ENCODE data around the gene PLXDC2.
"Not testable (repeated sequence)": the region's sequence is repeated elsewhere in the genome, so short reads cannot be mapped to it uniquely, and the experiment has no call there.

The PLXDC2 gene

GRCh38 chr10:19977097-19977521 lies 160.9 kb downstream of the PLXDC2 start:
- DNase-seq (ENCODE audit: low read depth, low spot score): no peak

GRCh38 chr10:19979628-19980027 lies 163.4 kb downstream of the PLXDC2 start:
- no peak for DNase-seq (ENCODE audit: low read depth, low spot score)

GRCh38 chr10:19983880-19984565 lies 167.8 kb downstream of the PLXDC2 start:
- no peak for DNase-seq (ENCODE audit: low read depth, low spot score)

- no peak for DNase-seq (ENCODE audit: low read depth, low spot score)
Observed at GRCh38 chr10:19985745-19986144, 169.5 kb downstream of the PLXDC2 start.

- DNase-seq (ENCODE audit: low read depth, low spot score): no peak
Observed at GRCh38 chr10:19986591-19986990, 170.4 kb downstream of the PLXDC2 start.

GRCh38 chr10:19987931-19988330 lies 171.7 kb downstream of the PLXDC2 start:
- no peak for DNase-seq (ENCODE audit: low read depth, low spot score)

GRCh38 chr10:19993714-19994315 lies 177.6 kb downstream of the PLXDC2 start:
- DNase-seq (ENCODE audit: low read depth, low spot score): no peak

- no peak for DNase-seq (ENCODE audit: low read depth, low spot score)
Observed at GRCh38 chr10:19998482-19998881, 182.2 kb downstream of the PLXDC2 start.

- DNase-seq (ENCODE audit: low read depth, low spot score): no peak
Observed at GRCh38 chr10:19999431-19999830, 183.2 kb downstream of the PLXDC2 start.

GRCh38 chr10:20002026-20002425 lies 185.8 kb downstream of the PLXDC2 start:
- DNase-seq (ENCODE audit: low read depth, low spot score): not testable (repeated sequence)

GRCh38 chr10:20002657-20003056 lies 186.4 kb downstream of the PLXDC2 start:
- DNase-seq (ENCODE audit: low read depth, low spot score): no peak

- no peak for DNase-seq (ENCODE audit: low read depth, low spot score)
Observed at GRCh38 chr10:20004087-20004523, 187.9 kb downstream of the PLXDC2 start.

GRCh38 chr10:20005638-20006037 lies 189.4 kb downstream of the PLXDC2 start:
- DNase-seq (ENCODE audit: low read depth, low spot score): no peak

GRCh38 chr10:20006169-20006870 lies 190.1 kb downstream of the PLXDC2 start:
- DNase-seq (ENCODE audit: low read depth, low spot score): no peak

GRCh38 chr10:20007426-20007825 lies 191.2 kb downstream of the PLXDC2 start:
- DNase-seq (ENCODE audit: low read depth, low spot score): no peak

- DNase-seq (ENCODE audit: low read depth, low spot score): no peak
Observed at GRCh38 chr10:20013991-20014750, 197.9 kb downstream of the PLXDC2 start.

- no peak for DNase-seq (ENCODE audit: low read depth, low spot score)
Observed at GRCh38 chr10:20017961-20018360, 201.7 kb downstream of the PLXDC2 start.

GRCh38 chr10:20020677-20021076 lies 204.4 kb downstream of the PLXDC2 start:
- no peak for DNase-seq (ENCODE audit: low read depth, low spot score)

- DNase-seq (ENCODE audit: low read depth, low spot score): no peak
Observed at GRCh38 chr10:20029523-20029922, 213.3 kb downstream of the PLXDC2 start.

GRCh38 chr10:20033476-20033875 lies 217.2 kb downstream of the PLXDC2 start:
- DNase-seq (ENCODE audit: low read depth, low spot score): no peak

GRCh38 chr10:20034732-20035131 lies 218.5 kb downstream of the PLXDC2 start:
- DNase-seq (ENCODE audit: low read depth, low spot score): no peak

GRCh38 chr10:20040012-20040411 lies 223.8 kb downstream of the PLXDC2 start:
- DNase-seq (ENCODE audit: low read depth, low spot score): no peak
